Mesenteric fat pad (tissue), 1 donor: ENCODE results near the gene RXYLT1. TPM values are rescaled to one million over a fixed set of nuclear protein-coding genes. Genes with fewer than 3 reads are reported as not detected.
"Not testable (repeated sequence)": the region's sequence is repeated elsewhere in the genome, so short reads cannot be mapped to it uniquely, and the experiment has no call there.

Experiments used
- DNase-seq: peaks from one replicate; pipeline ENCODE4 v3.0.0-alpha.2; 2020; ENCODE audit warnings: low spot score
- total RNA-seq: library from RNA; stranded (reverse); fragmentation: NEBNext Ultra II Directional; extraction: Animal tissue kit (Norgen Biotek cat#: 25700); gene quantifications from one replicate; pipeline ENCODE4 v1.2.1, GENCODE V29; 2021
- donor health status: DM: yes; HTN: yes; CAD: no.

RXYLT1 gene
- total RNA-seq, 1 donor from 2014 or later = 15.1 TPM

- no peak for DNase-seq
These were observed 22.4 kb downstream of the RXYLT1 start for GRCh38 chr12:63802012-63802608.

- no peak for DNase-seq
These were observed 25.0 kb downstream of the RXYLT1 start for GRCh38 chr12:63804746-63805145.

- no peak for DNase-seq
These were observed 26.3 kb downstream of the RXYLT1 start for GRCh38 chr12:63805704-63806672.

GRCh38 chr12:63808631-63809030 lies 28.9 kb downstream of the RXYLT1 start:
- DNase-seq = no peak

GRCh38 chr12:63809566-63809965 lies 29.9 kb downstream of the RXYLT1 start:
- no peak for DNase-seq

GRCh38 chr12:63811334-63811733 lies 31.6 kb downstream of the RXYLT1 start:
- DNase-seq = no peak

GRCh38 chr12:63811755-63812154 lies 32.0 kb downstream of the RXYLT1 start:
- DNase-seq = no peak

- no peak for DNase-seq
These were observed 34.5 kb downstream of the RXYLT1 start for GRCh38 chr12:63814146-63814772.

- no peak for DNase-seq
These were observed 35.8 kb downstream of the RXYLT1 start for GRCh38 chr12:63815482-63815852.

GRCh38 chr12:63816031-63816430 lies 36.3 kb downstream of the RXYLT1 start:
- DNase-seq = no peak

GRCh38 chr12:63820427-63820826 lies 40.7 kb downstream of the RXYLT1 start:
- DNase-seq = no peak

- DNase-seq = no peak
These were observed 42.1 kb downstream of the RXYLT1 start for GRCh38 chr12:63821781-63822251.

- no peak for DNase-seq
These were observed 42.6 kb downstream of the RXYLT1 start for GRCh38 chr12:63822352-63822751.

GRCh38 chr12:63823040-63823439 lies 43.3 kb downstream of the RXYLT1 start:
- DNase-seq = no peak

- no peak for DNase-seq
These were observed 46.4 kb downstream of the RXYLT1 start for GRCh38 chr12:63826006-63826585.

GRCh38 chr12:63828867-63829266 lies 49.2 kb downstream of the RXYLT1 start:
- DNase-seq = no peak

- DNase-seq = no peak
These were observed 56.3 kb downstream of the RXYLT1 start for GRCh38 chr12:63836046-63836445.

GRCh38 chr12:63836936-63837335 lies 57.2 kb downstream of the RXYLT1 start:
- DNase-seq = no peak

- no peak for DNase-seq
These were observed 58.7 kb downstream of the RXYLT1 start for GRCh38 chr12:63838411-63838810.

GRCh38 chr12:63841011-63841410 lies 61.3 kb downstream of the RXYLT1 start:
- DNase-seq = no peak

- DNase-seq = no peak
These were observed 61.9 kb downstream of the RXYLT1 start for GRCh38 chr12:63841571-63841970.

GRCh38 chr12:63842750-63843149 lies 63.0 kb downstream of the RXYLT1 start:
- not testable (repeated sequence) for DNase-seq
